Measurements from ENCODE around the gene WDR45B.

The WDR45B gene

DNA sequence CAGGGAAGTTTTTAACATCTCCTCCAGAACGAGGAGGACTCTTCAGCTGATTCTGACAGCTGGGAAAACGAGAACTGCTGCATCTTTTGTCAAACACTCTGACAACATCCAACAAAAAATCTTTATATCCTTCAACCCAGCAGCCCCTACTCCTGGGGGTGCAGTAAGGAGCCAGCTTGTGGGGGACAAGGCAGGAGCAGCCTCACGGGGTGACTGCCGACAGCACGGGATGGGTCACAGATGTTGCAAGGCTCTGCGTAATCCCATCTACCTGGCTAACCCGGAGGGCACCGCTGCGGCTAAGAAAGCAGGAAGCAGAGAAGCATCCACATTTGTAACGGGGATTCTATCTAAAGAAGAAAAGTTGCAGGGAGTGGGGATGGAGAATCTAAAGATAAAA lies 28.6 kb downstream of the WDR45B start:
- DNase-seq: no peak

DNA sequence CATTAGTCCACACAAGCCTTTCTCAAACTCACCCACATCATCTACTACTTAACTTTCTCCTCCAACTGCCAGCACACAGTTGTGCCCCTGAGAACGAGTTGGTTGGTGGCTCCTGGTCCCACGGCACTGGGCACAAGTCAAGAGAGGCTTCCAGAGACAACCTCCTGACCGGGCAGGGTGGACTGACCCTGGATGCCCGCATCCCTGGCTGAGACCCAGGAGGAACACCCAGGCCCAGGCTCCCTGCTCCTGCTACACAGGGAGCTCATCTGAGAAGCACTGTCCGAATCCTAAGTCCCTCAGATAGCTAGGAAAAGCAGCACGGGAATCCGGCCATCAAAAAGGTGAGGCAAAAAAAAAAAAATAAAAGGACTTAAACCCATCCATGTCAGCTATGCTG lies 29.0 kb downstream of the WDR45B start:
- DNase-seq: no peak

DNA sequence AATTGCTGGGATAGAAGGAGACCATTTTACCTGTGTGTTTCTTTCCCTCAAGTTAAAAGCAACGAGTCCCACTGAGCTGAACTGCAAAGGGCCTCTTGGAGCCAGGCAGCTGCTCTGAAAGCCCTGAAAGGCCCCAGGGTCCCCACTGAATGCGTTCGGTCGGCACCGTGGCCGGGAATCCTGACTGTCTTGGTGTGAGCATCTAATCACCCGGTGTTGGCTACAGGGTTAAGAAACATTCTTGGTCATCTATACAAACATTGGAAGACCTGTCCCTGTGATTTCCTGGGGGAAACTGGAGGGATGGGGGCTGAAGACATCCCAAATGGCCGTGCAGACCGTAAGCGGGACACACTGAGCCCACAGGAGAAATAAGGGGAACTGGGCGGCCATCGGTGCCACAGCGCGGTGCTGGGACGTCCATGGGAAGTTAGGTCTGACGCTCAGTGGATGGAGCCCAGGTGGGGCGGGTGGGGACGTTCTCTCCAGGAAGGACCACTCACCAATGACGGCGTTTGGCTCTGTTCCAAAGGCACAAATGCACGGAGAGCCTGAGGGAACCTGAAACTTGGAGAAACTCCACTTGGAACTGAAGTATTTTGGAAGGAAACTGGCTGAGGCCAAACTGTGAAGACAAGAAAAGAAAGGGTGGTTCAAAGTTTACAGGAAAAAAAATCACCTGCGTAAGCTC lies 32.1 kb downstream of the WDR45B start:
- DNase-seq: no peak

DNA sequence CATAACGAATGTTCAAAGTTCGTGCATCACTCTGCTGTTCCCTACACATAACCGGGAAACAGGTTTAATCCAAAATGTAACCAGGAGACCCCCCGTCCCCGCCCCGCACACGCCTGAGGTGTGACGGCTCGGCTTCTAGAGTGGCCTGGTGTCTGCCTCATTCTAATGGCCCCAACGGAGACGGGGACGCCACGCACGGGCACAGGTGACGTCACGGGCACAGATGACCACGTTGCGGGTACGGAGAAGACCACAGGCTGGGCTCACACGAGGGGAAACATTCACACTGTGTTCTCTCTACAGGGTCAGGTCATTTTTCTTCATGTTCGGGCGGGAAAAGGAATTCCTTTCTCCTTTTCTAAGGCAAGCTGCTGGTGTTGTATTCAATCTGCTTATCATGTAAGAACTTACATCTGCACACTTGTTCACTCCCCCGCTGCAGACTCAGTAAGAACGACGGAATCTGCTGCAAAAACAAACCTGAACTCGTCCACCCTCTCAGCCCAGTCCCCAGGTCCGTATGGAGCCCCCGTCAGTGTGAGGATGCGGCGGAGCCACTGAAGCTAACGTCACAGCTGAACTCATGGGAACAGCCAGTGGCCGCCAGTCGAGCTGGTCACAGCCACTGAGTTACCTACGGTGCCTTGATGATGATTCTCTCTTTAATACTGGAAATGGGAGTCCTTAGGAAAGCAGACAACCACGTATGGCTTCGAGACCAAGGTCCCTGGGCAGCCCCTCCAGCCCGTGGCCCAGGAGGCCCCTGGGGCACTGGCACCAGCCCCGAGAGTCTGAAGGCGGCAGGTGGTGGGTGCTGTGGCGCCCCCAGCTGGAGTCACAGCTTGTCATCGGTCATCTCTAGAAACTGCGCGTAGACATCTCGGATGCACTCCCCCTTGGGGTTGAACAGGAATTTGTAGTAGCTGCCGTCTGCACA lies 32.9 kb downstream of the WDR45B start:
- no peak for DNase-seq

DNA sequence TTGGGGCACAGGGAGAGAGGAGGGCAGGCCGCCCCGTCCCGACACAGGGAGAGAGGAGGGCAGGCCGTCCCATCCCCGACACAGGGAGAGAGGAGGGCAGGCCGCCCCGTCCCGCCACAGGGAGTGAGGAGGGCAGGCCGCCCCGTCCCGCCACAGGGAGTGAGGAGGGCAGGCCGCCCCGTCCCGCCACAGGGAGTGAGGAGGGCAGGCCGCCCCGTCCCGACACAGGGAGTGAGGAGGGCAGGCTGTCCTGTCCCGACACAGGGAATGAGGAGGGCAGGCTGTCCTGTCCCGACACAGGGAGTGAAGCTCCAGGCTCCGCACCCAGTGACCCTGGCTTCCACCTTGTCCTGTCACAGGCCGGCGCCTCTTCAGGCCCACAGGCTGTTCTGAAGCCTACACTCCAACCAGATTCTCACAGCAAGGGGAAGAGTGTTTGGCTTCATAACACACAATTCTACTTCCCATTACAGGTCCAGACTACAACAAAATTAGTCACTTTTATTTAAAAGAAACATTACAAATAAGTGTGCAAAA lies 34.1 kb downstream of the WDR45B start:
- no peak for DNase-seq

DNA sequence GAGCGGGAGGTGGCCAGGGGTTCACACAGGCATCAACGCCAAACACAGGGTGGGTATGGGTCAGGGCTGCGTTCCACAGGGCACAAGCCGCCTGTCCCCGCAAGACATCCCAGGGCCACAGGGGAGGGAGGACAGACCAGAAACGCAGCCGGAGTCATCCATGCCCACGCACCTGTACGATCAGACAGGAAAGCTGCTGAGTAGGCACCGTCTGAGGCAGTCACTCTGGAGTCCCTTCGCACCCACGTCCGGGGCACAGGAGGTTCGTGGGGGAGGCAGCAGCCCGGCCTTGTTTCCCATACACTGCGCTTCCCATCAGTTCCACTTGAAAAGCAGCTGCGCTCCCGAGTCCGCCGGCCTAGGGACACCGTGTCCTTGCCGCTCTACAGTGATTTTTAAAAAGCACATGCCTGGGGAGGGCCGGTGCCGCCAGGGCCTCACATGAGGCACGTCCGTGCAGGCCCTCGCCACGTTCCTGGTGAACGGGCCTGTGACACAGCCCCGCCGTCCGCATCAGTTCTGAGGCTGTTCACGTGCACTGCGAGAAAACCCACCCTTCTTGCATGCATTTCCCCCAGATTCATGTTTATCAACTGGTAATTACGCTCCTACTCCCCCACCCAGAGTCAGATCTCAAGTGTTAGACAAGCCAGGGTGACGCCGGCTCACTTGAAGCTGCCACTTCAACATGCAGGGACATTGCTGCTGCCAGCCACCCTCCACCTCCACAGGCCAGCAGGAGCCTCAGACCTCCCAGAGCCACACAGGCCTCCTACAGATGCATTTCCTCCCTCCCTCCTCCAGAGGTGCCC lies 34.8 kb downstream of the WDR45B start:
- DNase-seq: no peak

DNA sequence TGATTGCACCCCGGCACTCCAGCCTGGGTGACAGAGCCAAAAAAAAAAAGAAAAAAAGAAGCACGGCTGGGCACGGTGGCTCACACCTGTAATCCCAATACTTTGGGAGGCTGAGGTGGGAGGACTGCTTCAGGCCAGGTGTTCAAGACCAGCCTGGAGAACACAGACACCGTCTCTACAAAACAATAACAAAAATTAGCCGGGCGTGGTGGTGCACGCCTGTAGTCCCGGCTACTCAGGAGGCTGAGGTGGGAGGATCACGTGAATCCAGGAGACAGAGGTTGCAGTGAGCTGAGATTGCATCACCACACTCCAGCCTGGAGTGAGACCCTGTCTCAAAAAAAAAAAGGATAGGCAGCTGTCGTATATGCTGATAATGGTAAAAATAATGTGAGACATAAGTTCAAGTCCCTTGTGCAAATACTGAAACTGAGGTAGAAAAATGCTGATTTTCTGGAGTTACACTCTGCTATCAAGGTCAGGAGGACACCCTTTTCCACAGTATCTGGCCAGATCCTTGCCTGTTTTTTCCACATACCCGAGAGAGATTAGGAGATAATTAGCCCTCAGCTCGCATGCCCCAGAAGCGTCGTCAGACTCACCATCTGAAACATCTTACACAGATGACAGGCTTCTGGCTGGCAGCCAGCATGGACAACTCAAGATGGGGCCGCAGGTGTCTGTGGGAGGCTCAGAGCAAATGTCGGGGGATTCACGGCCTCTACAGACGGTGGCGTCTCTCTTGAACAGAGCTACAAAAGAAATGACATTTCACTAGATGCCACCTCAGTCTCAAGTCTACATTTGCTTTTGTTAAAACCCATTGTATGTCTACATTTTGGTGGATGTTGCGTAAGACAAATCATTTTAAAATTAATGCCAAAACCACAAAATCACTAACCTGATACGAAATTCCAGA lies 36.8 kb downstream of the WDR45B start:
- DNase-seq: no peak

DNA sequence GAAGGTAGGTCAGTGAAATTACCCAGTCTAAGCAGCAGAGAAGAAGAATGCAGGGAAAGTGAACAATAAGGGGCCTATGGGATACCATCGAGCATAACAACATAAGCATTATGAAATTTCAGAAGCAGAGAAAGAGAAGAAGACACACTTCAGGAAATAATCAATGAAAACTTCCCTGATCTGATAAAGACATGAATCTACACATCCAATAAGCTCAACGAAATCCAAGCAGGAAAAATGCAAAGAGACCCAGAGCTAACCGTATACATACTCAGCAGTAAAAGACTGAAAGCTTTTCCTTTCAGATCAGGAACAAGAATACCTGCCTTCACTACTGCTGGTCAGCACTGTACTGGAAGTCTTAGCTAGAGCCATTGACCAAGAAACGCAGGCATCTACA lies 38.6 kb downstream of the WDR45B start:
- no peak for DNase-seq

DNA sequence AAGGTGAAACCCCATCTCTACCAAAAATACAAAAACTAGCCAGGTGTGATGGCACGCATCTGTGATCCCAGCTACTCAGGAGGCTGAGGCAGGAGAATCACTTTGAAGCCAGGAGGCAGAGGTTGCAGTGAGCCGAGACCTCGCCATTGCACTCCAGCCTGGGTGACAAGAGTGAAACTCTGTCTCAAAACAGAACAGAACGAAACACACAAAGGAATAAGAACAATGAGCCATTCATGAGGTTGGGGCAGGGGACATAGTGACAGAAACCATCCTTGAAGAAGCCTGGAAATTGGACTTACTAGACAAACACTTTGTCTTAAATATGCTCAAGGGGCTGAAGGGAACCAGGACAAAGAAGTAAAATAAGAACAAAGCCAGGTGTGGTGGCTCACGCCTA lies 39.4 kb downstream of the WDR45B start:
- DNase-seq: no peak

DNA sequence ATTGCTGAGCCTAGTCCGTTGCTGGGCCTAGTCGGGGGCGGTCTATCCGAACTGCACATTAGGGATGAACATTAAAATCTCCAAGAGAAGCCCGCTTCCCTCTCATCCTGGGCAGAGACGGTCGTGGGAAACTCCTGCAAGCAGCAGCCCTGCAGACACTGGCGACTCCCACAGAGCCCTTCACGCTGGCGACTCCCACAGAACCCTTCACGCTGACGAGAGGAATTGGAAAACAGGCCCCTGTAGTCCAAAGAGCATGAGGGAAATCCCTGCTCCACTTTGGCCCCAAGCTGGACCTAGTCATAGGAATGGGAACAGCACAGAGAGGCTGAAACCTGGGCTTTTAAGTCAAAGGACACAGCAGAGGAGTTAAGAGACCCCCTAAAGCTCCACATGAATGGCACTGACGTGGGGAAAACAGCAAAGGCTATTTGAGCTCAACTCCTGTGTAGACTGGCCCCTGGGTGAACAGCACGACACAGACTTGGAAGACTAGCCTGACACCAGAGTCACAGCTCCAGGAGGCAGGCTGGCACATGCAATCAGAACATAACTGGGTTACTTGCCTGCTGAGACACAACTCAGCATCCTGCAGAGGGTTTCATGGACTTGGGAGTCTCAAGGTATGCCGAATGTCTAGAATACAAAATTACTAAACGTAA lies 42.2 kb downstream of the WDR45B start:
- DNase-seq: no peak

DNA sequence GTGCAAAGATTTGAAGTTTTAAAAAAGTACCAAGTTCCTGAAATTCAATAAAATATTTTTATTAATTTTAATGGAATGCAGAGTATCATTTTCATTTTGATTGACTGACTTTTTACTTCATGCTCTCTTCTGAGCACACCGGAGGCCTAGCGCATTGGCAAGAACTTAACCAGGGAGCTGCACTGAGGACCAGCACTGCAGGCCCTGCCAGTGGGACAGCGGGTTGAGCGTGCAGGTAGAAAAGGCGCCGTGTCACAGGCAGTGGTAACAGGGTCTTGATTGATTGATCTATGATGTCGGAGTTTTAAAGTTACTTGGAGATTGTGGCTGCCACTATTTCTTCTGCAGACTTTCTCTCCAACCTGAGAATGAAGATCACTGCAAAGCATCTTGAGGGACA lies 43.7 kb downstream of the WDR45B start:
- DNase-seq: no peak

DNA sequence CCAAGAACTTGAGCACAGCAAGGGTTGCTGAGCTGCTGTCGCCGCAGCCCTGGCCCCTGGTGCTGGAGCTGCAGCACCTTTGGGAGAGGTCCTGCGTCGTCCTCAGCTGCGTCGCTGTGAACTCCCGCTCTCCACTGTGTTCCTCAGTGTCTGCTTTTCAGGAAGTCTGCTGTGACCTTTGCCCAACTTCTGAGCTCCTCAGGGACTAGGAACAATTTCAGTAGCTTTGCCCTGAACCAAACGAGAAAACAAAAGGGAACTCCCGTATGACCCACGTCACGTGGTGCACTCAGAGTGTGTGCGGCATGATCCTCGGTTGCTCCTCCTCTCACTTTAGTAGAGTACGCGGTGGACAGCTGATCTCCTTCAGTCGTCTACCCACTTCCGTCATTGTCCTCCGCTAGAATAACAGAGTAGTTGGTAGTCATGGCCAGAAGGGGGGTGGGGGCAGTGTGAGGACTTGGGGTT lies 44.2 kb downstream of the WDR45B start:
- peak in 1 of 4 experiments; percentile 17 for DNase-seq

DNA sequence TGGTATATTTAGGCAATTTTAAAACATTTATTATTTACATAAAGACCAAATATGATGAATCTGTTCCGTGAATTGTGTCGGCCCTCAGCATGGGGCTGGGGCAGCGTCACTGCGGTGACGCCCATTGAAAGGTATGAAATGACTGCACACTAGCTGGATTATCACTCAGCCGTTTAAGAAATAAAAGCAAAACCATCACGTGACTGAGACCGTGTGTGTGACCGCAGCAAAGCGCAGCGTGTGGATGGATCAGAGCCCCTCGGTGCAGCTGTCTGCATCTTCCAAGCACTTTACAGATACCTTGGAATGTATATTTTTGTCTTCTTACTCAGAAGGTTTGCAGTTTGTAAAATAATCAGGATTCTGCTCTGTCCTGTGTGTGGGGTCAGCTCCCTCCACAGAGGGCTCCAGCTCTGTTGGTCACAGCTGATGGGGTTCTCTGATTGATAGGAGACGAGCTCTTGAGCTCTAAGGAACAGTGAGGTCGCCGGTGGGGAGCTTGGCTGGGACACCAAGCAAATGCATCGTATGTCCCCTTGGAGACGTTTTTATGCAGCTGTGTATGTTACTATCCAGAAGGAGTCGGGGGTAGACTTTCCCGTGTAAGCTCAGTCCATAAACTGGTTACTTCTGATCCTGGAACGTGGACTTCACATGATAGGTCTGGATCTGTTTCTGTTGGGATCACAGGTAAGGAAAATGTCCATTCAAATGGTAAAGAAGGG lies 45.1 kb downstream of the WDR45B start:
- no peak for DNase-seq

DNA sequence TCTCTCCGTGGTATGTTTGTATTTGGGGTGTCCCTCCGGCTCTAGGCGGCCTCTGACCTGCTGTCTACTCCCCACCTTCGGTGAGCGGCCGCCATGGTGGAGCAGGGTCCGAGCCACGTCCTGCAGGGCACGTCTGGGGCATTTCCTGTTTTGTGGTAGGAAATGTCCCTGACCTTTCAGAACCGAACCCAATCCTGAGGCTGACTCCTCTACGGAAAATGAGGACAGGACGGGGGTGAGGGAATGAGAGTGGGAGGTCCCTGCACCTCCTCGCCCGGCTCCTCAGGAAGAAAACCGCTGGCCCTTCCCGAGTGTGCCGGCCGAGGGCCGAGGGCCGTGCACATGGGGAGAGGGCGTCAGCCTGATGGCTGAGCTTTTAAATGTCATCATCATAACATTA lies 45.8 kb downstream of the WDR45B start:
- DNase-seq: no peak

DNA sequence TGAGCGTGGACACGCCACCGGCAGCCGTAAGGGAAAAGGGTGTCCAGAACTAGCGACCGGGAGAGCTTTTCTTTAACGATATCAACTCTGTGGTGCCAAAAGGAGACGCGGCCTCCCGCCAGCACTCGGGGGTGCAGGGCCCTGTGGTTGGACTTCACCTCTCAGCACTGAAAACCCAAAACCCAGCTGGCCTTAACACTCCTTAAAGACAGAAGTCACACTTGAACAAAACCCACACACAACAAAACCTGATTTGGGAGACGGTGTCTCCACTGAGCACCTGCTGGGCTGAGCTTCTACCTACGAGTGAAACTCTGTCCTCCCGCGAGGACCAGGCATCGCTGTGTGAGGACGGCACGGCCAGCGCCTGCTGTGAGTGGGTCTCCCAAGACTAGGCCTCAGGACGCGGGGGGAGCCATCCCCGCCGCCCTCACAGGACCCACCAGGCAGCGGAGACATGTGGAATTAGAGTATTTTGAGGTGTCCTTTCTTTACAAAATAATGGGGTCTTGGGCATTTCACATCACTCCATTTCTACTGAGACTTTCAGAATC lies 46.7 kb downstream of the WDR45B start:
- DNase-seq: no peak

DNA sequence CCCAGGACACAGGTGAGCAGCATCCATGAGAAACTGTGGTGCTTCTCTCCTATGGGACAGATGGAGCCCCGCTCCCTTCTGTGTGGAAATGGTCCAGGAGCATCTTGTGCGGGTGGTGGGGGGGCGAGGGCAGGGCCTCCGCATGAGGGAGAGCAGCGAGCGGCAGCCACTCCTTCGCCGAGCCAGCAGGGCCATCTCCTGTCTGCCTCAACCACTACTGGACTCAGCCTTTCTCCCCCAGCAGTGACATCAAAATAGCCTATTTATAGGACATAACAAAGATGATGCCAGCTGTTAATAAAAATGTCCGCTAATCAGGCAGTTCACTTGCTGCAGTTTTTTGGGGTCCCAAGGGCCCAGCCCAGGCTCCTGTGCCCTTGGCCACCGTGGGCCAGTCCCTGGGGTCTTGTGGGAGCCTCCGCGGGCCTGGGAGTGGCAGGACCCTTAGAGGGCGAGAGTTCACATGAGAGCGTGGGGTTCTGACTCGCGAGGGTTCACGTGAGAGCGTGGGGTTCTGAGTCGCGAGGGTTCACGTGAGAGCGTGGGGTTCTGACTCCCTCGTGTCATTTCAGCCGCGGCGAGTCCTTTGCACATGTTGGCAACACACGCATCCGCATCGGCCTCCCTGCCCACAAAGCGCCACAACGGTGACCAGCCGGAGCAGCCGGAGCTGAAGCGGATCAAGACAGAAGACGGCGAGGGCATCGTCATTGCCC lies 47.4 kb downstream of the WDR45B start:
- no peak for DNase-seq

DNA sequence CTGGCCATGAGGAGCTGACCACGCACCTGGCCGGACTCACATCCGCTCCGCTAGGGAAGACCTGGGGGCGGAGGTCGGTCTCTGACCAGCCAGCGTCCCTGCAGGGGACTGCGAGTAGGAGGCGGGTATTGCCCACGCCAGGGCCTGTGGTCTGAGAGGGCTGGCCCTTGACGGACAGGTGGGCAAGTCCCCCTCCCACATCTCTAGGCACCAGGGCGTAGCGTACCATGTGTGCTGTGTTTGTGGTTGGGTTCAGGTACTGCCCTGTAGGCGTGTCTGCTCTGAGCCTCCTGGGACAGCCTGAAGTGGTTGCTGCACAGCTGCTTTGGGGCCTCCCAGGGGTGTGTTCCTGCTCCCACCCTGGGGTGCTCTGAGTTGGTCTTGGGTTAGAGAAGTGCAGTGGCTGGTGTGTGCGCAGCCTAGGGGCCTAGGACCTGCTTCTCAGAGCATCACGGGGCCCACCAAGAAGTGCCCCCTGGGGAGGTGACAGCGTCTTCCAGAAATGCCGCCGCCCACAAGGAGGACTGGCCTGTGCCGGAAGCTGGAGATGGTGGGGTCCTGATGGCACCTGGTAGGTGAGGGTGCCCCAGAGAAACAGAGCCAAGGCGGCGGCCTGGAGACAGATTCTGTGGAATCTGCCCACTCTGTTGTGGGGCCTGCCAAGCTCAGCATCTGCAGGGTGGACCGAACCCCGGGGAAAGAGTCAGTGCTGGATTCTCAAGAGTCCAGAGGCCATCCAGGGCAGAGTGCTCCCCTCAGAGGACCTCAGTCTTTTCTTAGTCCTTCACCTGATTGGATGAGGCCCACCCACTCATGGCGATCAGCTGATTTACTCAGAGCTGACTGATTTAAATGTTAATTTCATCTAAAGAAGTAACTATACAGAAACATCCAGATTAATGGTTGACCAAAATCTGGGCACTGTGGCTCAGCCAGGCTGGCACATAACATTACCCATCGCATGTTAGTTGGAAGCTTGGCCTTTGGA lies 48.3 kb downstream of the WDR45B start:
- DNase-seq: no peak
